Measurements from ENCODE around the gene UCHL1.
"Not testable (repeated sequence)": the region's sequence is repeated elsewhere in the genome, so short reads cannot be mapped to it uniquely, and the experiment has no call there.

UCHL1 gene

DNA sequence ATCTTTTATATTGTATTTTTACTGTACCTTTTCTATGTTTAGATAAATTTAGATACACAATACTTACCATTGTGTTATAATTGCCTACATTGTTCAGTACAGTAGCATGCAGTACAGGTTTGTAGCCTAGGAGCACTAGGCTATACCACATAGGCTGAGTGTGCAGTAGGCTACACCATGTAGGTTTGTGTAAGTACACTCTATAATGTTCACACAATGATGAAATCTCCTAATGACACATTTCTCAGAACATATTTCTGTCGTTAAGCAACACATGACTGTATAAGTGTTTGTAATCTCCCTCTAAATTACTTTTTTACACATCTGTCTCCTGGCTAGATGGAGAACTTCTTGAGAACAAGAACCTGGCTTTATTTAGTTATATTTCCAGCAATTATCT lies 40.3 kb downstream of the UCHL1 start:
- no peak for DNase-seq

DNA sequence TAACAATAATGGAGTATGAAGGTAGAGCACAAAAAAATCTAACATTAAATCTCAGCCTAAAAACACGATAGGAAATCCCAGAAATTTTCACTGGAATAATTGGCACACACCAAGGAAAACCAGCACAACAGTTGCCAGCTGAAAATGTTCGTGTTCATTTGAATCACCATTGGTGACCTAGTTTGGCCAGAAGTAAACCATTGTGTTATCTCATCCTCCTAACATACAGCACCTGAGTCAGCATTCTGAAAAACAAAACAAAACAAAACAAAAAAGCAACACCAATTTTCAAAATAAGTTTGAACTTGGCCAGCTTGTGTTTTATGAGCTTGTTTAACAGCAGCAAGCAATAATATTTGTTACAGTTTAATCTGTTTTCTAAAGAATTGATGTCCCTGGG lies 41.1 kb downstream of the UCHL1 start:
- DNase-seq: no peak

DNA sequence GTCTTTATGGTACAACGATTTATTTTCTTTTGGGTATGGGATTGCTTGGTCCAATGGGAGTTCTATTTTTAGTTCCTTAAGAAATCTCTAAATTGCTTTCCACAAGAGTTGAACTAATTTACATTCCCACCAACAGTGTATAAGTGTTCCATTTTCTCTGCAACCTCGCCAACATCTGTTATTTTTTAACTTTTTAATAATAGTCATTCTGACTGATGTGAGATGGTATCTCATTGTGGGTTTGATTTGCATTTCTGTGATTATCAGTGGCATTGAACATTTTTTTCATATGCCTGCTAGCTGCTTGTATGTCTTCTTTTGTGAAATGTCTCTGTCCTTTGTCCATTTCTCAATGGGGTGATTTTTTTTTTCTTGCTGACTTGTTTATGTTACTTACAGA lies 42.8 kb downstream of the UCHL1 start:
- no peak for DNase-seq

DNA sequence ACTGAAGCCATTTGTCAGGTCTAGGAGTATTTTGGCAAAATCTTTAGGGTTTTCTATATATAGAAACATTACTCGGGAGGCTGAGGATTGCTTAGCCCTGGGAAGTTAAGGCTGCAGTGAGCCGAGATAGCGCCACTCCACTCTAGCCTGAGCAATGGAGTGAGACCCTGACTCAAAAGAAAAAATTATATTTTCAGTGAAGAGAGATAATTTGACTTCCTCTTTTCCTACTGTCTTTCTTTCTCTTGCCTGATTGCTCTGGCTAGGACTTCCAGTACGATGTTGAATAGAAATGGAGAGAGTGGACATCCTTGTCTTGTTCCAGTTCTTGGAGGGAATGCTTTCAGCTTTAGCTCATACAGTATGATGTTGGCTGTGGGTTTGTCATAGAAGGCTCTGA lies 44.4 kb downstream of the UCHL1 start:
- no peak for DNase-seq

GRCh38 chr4:41303372-41304118 lies 46.8 kb downstream of the UCHL1 start:
- DNase-seq: no peak

DNA sequence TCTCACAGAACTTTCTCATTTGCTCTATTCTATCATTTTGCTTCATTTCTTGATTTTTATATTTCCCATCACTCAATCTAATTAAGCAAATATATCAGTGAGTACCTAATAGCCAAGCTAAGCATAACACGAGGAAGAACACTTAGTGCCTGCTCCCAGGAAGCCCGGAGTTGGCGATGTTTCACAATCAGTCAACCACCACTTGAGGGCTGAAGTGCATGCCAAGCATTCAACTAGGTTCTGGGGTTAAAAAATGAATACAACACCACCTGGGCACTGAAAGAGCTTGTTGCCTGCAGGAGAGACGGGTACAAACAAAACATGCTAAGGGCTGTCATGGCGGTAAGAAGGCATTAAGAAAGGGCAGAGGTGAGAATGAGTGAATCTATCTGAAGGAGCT lies 47.5 kb downstream of the UCHL1 start:
- DNase-seq: no peak

- DNase-seq: no peak
Measured at GRCh38 chr4:41305476-41305875, 48.7 kb downstream of the UCHL1 start.

GRCh38 chr4:41307638-41308037 lies 50.9 kb downstream of the UCHL1 start:
- no peak for DNase-seq

DNA sequence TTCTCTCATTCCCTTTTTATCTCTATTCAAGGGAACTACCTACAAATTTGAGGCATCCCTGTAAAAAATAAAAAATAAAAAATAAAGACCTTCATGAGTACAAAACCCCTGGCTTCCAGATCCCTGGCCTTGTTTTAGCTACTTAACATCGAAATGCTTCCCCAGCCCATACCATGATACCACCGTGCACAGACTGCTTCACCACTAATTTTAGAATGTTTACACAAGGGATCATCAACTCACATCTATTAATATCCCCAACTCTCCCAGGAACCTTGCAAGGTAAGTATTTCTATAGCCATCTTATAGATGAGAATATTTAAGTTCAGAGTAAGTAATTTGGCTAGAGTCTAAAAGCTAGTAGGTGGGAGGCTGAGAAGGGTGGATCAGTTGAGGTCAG lies 51.7 kb downstream of the UCHL1 start:
- DNase-seq: no peak

GRCh38 chr4:41315426-41315825 lies 58.7 kb downstream of the UCHL1 start:
- DNase-seq: not testable (repeated sequence)

- DNase-seq: no peak
Measured at GRCh38 chr4:41315862-41316261, 59.1 kb downstream of the UCHL1 start.

Measured in NCI-H146 (cell line).